Right hindlimb (tissue), 1 donor: ENCODE results near the gene TRIP12.
"Not testable (repeated sequence)": the region's sequence is repeated elsewhere in the genome, so short reads cannot be mapped to it uniquely, and the experiment has no call there.

Source experiments
- DNase-seq: peaks from one replicate; pipeline ENCODE4 v3.0.0-alpha.2; 2018

TRIP12 gene

DNA sequence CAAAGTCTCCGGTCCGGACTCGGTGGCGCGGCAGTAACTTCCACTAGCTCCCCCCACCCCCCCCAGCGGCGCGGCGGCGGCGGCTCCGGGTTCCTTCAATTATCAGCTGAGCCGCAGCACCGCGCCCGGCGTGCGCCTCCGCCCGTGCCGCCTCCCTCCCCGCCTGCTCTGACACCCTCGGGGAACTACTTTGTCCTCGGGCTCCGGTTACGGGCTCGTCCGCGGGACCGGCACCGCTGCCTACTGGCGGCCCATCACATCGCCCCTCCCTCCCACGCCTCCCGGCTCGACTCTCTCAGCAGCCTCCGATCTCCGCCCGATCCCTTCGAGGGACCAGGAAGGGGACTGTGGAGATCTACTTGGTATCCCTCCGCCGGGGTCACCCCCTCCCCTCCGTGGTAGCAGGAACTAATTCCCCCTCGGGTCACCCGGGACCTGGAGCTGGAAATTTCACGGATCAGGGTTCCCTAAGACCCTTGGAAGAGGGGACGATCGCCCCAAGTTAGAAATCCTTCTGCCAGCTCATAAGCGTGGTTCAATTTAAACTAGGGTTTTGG lies at the start of gene TRIP12:
Gene TRIP12, minus strand, starts transcription at position 118 of the 557 bp plus-strand sequence. CDS start 41,930 bp downstream, outside the sequence.
- peak; percentile 97 for DNase-seq

DNA sequence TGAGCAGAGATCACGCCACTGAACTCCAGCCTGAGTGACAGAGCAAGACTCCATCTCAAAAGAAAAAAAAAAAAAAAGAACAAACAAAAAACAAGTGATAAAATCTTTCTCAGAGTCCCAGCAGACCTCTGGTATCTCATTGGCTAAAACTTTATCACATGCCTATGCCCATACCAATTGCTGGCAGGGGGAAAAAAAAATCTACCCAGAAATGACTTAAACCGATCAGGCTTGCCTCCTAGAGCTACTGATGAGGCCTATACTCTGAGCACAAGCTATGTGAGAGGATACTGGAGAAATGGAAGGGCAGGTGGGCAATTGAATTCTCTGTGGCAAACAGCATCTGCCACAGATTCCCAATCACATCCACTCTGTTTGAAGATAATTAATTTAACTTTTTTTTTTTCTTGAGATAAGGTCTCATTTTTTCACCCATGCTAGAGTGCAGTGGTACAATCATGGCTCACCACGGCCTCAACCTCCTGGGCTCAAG lies 49.5 kb upstream of the TRIP12 start:
- DNase-seq: no peak

DNA sequence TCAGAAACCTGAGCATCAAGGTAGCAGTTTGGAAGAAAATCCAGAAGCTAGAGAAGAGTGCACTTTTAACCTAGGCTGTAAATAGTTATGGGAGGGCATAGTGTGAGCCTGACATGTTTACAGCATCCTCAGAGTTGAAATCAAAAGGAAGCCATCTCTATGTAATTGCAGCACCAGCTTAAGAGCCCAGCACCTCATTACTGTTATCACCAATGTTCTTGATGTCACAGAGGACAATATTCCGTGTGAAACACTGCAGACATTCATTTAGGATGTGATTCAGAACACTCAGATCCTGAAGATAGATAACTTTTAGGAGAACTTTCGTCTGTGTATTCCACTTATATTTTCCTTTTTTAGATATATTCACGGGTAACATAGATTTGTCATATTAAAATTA lies 48.6 kb upstream of the TRIP12 start:
- DNase-seq: no peak

DNA sequence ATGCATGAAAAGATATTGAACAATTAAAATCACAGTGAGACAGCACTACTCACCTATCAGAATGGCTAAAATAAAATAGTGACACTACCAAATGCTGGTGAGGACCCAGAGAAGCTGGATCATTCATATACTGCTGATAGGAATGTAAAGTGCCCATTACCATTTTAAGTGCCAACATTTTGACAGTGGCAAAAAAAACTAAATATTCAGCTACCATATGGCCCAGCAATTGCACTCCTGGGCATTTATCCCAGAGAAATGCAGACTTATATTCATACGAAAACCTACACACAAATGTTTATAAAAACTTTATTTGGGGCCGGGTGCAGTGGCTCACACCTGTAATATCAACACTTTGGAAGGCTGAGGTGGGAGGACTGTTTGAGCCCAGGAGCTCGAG lies 48.1 kb upstream of the TRIP12 start:
- DNase-seq: no peak

DNA sequence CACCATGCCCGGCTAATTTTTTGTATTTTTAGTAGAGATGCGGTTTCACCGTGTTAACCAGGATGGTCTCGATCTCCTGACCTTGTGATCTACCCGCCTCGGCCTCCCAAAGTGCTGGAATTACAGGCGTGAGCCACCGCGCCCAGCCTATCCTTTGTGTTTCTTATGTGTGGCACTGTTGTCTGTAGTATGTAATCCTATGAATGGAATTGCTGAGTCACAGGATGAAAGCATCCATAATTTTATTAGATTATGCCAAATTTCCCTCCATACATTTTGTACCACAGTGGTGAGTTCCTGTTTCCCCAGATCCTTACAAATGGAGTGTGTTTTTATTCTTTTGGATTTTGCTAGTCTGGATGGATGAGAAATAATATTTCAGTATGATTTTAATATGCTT lies 41.8 kb upstream of the TRIP12 start:
- DNase-seq: not testable (repeated sequence)

DNA sequence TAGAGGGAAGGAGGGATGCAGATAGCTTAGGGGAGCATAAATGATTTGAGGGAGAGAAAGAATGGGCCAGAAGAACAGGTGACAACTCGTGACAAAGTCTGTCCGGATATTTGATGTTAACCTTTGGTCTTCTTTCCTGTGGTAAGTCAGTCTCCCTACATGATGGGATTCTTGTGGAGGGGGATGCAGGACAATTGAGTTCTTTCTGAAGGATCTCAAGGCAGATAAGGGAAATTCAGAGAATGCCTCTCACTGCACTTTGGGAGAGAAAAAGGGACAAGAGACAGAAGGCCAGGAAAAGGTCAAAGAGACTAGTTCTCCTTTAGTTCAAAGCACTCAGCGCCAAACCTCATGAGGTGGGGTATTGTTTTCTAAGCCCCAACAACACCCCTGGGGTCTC lies 34.7 kb upstream of the TRIP12 start:
- no peak for DNase-seq

DNA sequence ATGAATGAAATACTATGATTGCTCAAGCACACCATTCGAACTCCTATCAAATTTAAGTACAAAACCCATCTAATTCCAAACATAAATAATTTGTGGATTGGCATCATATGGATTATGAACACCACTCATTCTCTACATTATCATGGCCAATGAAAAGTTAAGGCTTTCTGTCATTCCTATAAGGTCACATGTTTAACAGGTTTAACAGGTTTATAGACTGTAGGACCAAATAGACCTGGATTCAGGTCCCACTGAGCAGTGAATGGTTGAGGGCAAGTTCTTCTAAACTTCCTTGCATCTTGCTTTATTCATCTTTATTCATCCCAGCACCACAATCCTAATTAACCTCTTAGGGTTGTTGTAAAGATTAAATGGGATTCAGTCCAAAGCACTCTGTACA lies 33.9 kb upstream of the TRIP12 start:
- DNase-seq: no peak

DNA sequence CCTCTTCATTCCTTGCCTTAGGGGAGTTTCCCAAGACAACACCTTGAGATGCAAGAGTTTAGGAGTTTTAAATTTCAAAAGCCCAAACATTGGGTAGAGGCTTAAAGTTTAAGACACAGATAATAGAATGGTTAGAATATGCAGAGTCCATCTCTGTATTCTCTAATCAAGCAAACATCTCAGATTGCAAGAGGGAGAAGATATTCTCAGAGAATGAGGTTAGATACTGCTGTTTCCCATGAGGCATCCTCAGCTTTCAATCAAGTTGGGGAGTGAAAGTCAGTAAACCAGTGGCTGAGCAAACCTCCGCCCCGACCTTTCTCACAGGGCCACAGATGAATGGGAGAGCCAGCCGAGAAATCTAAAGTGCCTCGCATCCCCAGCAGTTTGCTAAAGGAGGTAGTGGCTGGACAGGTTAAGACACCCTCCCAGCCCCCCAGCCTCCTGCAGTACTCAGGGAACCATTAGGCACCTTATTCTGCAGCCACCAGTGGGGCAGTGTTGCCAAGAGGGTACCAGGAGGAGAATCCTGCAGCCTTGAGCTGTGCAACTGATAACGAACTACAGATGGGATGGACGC lies 30.5 kb upstream of the TRIP12 start:
- DNase-seq: no peak

DNA sequence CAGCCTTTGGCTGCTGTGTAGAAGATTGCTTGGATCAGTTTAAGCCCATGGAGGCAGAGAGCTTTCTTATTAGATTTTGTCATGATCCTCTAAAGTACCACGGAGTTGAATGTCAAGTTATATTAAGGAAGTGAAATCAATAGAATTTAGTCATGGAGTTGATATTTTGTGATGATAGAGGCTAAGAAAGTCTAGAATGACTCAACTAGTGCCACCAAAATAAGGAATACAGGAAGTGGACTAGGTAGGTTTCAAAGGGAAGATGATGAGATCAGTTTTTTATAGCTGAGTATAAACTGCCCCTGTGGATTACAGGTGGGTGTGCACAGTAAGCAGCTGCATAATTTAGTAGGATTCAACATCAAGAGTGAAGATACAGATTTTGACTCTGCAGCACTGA lies 25.7 kb upstream of the TRIP12 start:
- no peak for DNase-seq

DNA sequence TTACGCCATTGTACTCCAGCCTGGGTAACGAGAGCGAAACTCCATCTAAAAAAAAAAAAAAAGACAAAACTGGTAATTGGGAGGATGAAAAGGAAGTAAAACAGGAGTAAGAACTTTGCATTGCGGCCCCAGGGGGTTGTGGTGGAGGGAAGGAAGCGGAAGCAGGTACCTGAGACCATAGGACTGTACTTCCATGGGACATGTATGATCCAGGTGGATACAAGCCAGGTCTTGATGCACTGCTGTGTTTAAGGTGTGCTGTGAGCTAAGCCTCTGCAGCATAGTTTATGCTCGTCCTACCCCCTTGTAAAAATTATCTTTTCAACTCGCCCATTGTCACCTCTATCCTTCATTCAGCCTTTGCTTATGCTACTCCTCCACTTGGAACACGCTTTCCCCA lies 24.2 kb upstream of the TRIP12 start:
- no peak for DNase-seq

DNA sequence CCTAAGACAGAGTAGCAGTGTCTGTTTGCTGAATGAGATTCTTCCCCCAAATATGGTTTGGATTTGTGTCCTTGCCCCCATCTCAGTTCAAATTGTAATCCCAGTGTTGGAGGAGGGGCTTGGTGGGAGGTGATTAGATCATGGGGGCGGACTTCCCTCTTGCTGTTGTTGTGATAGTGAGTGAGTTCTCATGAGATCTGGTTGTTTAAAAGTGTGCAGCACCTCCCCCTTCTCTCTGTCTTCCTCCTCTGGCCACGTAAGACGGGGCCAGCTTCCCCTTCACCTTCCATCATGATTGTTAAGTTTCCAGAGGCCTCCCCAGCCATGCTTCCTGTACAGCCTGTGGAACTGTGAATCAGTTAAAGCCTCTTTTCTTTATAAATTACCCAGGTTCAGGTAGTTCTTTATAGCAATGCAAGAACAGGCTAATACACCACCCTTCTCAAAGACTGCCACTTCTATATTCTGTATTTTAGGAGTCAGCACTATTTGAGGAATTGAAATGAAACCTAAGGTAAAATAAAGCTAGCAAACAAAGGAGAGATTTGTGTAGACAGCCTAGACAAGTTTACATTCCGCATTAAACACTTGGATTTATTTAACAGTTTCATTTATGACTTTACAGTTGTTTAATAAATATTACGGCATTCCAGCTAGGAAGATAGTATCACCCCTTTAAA lies 22.1 kb upstream of the TRIP12 start:
- no peak for DNase-seq

DNA sequence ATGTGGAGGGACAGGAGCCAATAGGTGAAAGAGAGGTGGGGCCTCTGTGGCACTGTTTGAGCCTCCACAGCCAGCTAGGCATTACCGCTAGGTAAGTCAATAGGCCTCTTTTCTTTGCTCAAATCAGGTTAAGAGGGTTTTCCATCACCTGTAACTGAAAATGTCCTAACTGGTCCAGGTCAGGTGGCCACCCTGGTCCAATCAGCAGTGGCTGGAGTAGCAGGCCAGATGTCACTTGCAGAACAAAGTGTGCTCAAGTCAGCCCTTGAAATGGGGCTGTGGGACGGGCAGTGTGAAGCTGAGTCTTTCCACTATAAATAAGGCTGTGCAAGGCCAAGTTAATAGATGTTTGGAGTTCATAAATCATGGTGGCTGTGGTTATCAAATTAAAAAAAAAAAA lies 21.4 kb upstream of the TRIP12 start:
- no peak for DNase-seq

DNA sequence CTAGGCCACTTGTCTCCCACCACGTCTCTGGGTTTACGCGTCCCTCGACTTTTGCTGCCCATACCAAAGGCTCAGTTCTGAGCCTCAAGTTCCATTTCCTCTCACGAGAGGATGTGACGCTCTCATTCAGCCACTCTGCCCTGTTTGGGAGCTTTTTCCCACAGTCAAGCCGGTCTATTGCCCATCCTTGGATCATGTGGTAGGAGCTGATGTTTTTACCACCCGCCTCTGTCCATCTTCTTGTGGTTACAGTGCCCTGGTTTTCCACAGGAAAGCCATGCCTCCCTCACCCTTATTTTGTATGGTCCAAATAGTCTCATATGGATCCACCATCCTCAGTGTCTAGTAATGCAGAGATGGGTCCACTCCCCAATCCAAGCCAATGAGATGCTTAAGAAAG lies 20.9 kb upstream of the TRIP12 start:
- no peak for DNase-seq

DNA sequence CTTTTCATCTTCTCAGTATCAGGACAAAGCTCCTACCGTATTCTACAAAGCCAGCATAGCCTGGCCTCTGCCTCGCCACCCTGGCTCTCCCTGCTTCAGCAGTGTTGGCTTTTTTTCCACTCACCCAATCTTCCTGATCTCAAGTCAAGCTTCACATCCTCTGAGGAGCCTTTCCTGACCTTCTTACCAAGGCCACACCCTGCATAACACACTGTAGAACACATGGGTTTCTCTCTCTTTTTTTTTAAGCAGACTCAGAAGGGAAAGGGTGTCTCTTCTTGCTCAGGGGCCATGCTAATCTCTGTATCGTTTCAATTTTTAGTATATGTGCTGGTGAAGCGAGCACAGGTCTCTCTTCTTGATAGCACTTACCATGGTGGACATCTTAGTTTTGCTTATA lies 15.7 kb upstream of the TRIP12 start:
- no peak for DNase-seq

DNA sequence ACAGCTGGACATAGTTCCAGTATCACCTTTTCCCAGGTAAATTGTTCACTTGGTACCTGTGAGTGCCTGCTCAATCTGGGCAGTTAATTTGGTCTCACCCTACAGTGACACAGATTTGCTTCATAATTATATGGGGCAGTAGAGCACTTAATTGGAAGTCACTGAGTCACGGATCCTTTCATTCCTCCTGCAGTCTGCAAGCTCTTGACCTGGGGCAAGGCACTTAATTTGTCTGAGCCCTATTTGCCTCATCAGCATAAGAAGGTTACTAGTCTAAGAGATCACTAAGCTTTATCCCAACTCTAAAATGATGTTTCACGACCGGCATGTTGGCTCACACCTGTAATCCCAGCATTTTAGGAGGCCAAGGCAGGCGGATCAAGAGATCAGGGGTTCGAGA lies 9.4 kb upstream of the TRIP12 start:
- DNase-seq: no peak

DNA sequence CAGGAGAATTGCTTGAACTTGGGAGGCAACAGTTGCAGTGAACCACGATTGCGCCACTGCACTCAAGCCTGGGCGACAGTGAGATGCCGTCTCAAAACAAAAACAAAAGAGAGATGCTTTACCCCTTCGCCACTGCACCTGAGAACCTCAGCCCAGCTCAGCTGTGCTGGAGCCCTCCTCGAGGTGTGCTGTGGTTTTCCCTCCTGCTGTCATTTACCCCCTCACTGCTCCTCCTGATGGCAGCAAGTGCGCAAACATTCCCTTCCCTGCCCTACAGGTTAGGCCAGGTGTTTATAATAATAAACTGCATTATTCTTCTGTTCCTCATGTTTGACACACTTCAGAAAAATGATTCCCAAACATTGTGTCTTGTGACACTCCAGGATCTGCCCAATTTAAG lies 8.8 kb upstream of the TRIP12 start:
- no peak for DNase-seq

DNA sequence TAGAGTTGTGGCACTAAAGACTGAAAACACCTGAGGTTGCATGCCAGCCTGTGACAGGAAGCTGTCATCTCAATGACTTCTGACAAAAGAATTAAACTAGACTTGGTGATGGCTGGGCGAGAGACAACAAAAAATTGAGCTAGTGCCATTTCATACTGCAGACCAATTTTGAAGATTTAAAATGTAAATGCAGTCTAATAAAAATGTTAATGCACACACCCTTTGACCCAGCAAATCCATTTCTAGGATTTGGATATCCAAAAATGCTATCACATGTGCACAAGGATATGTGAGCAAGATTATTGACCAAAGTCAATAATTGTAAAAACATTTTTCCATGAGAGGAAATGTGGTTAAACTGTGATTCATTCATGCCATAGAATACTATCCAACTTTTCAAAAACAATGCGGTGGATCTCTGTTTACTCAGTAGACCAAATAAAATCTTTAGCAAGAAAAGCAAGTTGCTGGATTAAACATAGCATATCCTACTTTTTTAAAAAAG lies 6.1 kb upstream of the TRIP12 start:
- no peak for DNase-seq

DNA sequence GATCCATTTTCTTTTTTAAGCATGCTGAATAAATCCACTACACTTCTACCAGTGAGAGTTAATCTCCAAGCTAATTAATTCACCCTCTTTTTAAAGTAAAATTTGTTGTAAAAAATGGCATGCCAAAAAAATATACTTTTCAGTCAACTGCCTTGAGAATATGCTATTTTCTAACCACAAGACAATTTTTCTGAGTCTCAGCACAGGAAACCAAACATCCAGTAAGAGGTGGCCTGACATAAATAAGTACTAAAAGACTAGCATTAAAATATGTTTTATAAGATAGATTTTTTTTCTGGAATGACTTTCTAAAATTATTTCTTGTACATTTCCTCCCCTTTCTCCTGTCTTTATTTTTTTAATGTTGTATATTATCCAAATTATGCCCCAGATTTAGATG lies 3.4 kb upstream of the TRIP12 start:
- no peak for DNase-seq

DNA sequence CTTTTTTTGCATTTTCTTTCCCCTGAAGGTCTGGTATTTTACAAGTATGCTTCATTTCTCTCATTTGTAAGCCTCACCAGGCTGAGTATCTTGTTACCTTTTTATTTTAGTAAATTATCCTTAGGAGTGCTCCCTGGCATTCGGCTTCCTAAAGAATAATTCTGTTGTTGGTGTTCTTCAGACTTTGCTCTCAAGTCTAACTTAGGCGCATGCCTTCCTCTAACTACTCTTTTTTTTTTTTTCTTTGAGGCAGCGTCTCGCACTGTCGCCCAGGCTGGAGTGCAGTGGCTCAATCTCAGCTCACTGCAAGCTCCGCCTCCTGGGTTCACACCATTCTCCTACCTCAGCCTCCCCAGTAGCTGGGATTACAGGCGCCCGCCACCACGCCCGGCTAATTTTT lies 2.7 kb upstream of the TRIP12 start:
- not testable (repeated sequence) for DNase-seq

DNA sequence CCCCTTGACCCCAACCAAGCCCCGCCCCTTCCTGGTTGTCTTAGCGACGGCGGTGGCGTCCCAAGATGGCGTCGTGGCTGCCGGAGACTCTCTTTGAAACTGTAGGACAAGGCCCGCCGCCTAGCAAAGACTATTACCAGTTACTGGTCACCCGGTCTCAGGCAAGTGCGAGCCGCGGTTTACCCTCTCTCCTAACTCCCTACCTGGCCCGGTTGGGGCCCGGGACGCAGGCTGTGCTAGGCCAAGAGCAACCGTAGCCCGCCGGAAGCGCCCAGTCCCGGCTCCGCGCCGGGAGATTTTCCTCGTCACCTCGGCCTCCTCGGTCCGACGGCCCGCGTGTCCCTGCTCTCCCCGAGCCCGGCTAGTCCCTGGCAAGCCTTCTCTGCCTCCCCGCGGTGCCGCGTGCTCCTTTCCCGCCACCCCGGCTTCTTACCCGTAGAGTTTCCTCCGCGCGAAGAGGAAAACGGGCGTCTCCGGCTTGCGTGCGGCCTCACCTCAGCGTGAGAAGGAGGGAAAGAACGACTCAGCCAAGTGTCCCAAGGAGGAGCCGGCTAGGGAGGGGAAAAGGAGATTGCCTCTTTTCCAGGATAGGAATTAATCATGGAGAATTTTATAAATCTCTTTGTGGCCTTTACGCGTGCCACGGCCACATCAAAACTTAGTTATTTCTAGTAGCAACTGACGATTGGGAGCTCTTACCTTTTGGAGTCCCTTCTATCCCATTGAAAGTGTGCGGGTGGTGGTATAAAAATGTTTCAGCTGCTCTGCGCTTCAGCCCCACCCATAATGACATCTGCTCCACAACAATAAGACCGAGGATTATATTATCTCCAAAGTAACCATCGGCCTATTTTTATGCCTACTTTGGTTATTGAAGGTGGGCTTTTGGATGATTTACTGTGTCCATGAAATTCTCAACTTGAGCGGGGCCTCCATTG lies 909 bp upstream of the TRIP12 start, which contains the start of gene FBXO36:
Gene FBXO36, plus strand, starts transcription at position 55 of the 938 bp plus-strand sequence. Its CDS starts 11 bp downstream, at position 66.
- peak; percentile 22 for DNase-seq

DNA sequence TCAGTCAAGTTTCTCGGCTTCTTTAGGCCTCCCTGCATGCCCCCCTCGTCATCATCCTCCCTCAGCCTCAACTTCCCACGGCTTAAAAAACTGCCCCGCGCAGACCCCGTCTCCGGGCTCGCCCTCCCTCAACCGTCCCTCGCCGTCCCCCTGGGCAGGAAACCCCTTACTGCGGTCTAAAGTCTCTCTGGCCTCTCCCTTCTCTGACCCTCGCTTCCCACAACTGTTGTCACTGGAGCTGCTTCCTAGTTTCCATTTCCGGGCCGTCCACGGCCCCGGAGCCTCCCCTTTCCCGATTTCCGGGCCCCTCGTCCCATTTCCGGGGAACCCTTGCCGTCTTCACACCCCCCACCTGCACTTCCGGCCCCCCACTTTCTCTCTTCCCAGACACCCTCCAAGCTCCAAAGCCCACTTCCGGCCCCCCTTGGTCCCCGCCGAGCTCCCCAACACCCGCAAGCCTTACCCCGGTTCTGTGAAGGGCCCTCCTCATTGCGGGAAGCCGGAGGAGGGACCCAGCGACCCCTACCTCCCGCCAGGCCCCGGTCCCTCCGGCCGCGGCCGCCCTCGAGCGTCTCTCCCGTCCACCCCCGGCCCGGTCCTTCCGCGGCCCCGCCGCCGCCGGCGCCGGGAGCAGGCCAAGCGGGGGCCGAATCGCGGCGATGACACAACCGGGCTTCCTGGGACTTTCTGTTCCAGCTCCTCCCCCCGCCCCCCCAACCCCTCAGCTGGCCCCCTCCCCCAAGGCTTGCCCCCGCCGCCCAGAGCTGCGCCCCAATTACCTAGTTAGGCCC lies 513 bp downstream of the TRIP12 start:
- DNase-seq: peak; percentile 83

DNA sequence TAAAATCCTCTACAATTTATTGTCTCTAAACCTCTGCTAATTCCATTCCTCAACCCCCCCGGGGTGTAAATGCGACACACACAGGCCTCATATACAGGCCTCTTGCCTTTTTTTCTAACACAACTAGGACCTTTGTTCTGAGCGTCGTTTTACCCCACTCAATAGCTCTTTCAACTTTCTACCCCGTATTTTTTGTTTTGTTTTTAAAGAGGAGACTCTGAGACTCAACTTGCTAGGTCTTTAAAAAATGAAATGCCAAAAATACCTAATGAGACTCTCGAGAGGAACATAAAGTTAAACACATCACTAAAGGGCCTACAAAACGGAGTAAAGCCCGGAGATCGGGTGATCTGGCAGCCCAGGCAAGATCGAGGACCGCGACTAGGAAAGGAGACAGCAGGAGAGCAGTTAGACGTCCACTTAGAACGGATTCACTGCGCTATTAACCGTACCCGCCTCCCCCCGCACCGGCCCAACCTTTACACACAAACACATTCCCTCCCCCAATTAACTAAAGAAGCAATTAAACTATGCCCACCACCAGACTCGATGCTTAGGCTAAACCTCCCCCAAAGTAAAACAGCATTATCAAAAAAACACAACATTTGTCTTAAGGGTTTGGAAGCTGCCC lies 1.7 kb downstream of the TRIP12 start:
- peak; percentile 25 for DNase-seq
